ENCODE measurements around the gene LTBP3.

LTBP3 gene

DNA sequence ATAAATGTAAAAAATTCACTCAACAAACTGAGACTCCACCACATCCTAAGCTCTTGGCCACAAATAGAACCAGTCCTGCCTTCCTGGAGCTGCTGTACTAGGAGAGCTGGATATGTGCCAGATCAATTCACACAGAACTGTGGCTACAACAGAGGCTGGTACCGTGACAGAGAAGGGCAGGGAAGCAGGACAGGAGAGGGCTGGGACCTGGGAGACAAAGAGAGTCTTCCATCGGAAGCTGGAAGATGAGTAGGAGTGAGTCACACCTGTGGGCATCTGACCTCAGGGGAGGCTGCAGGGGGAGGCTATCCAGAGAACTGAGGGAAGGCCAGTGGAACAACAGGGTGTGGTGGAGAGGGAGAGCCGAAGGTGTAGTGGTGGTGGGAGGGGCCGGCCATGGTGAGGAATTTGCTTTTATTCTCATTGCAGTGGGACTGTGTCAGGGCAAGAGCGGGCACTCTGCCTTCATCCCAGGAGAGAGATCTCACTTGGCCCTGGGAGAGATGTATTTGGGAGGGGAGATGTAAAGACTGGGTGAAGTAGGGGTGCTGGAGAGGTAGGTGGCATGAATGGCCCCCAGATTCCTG, 1.9 kb upstream of the LTBP3 start (continued):
- TF ChIP-seq, protein P1, sequence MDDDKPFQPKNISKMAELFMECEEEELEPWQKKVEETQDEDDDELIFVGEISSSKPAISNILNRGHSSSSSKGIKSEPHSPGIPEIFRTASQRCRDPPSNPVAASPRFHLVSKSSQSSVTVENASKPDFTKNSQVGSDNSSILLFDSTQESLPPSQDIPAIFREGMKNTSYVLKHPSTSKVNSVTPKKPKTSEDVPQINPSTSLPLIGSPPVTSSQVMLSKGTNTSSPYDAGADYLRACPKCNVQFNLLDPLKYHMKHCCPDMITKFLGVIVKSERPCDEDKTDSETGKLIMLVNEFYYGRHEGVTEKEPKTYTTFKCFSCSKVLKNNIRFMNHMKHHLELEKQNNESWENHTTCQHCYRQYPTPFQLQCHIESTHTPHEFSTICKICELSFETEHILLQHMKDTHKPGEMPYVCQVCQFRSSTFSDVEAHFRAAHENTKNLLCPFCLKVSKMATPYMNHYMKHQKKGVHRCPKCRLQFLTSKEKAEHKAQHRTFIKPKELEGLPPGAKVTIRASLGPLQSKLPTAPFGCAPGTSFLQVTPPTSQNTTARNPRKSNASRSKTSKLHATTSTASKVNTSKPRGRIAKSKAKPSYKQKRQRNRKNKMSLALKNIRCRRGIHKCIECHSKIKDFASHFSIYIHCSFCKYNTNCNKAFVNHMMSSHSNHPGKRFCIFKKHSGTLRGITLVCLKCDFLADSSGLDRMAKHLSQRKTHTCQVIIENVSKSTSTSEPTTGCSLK (tag by site-specific recombination; IDR thresholded peaks at IDR 0.05) = no peak
- TF ChIP-seq ZNF366 (tag by site-specific recombination; conservative IDR thresholded peaks at IDR 0.05) (peak; percentile 73), ZBTB7A (tag by site-specific recombination; IDR thresholded peaks at IDR 0.05; ENCODE audit: low read depth) (no peak), ZNF600 (tag by site-specific recombination; IDR thresholded peaks at IDR 0.05) (peak; percentile 71; the same call in 1 of the 2 replicates), BCL11A (tag by site-specific recombination; IDR thresholded peaks at IDR 0.05; ENCODE audit: low read depth) (no peak), MYNN (tag by site-specific recombination; IDR thresholded peaks at IDR 0.05; ENCODE audit: borderline replicate concordance) (peak; percentile 67), KLF16 (tag by site-specific recombination; IDR thresholded peaks at IDR 0.05) (no peak), SP7 (tag by site-specific recombination; IDR thresholded peaks at IDR 0.05) (peak; percentile 51; the same call in 1 of the 2 replicates), GLIS2 (tag by site-specific recombination; IDR thresholded peaks at IDR 0.05) (peak; percentile 50), REPIN1 (tag by site-specific recombination; IDR thresholded peaks at IDR 0.05; ENCODE audit: low read depth) (no peak), ZNF776 (tag by site-specific recombination; IDR thresholded peaks at IDR 0.05; ENCODE audit: borderline replicate concordance) (no peak), ZNF132 (tag by site-specific recombination; IDR thresholded peaks at IDR 0.05; ENCODE audit: borderline replicate concordance) (no peak), ZNF23 (tag by site-specific recombination; IDR thresholded peaks at IDR 0.05; ENCODE audit: borderline replicate concordance) (no peak), ZNF274 (IDR thresholded peaks at IDR 0.05; ENCODE audit: low read length) (no peak), ZNF274 (tag by site-specific recombination; IDR thresholded peaks at IDR 0.05; ENCODE audit: borderline replicate concordance) (no peak), MZF1 (tag by site-specific recombination; IDR thresholded peaks at IDR 0.05; ENCODE audit: borderline replicate concordance) (no peak), KLF8 (tag by site-specific recombination; IDR thresholded peaks at IDR 0.05) (peak; percentile 40; the same call in 1 of the 2 replicates), SCRT1 (tag by site-specific recombination; IDR thresholded peaks at IDR 0.05; ENCODE audit: borderline replicate concordance) (peak; percentile 86), FEZF1 (tag by site-specific recombination; IDR thresholded peaks at IDR 0.05) (no peak), OSR2 (tag by site-specific recombination; IDR thresholded peaks at IDR 0.05) (0 out of 2 replicates have a peak, but pooled peaks have one; percentile 27), KLF1 (tag by site-specific recombination; IDR thresholded peaks at IDR 0.05) (peak; percentile 75), ZNF558 (tag by site-specific recombination; IDR thresholded peaks at IDR 0.05) (no peak), ZNF214 (tag by site-specific recombination; IDR thresholded peaks at IDR 0.05; ENCODE audit: borderline replicate concordance) (no peak), ZBTB8A (tag by site-specific recombination; IDR thresholded peaks at IDR 0.05) (no peak), ZNF266 (tag by site-specific recombination; IDR thresholded peaks at IDR 0.05; ENCODE audit: low read depth) (no peak), ZNF571 (tag by site-specific recombination; IDR thresholded peaks at IDR 0.05) (no peak), ZNF174 (tag by site-specific recombination; IDR thresholded peaks at IDR 0.05) (no peak), TRIM28 (IDR thresholded peaks at IDR 0.05; ENCODE audit: borderline replicate concordance, low read length) (no peak), ZNF394 (tag by site-specific recombination; IDR thresholded peaks at IDR 0.05; ENCODE audit: borderline replicate concordance) (no peak), ZNF701 (tag by site-specific recombination; IDR thresholded peaks at IDR 0.05) (no peak)
- TF ChIP-seq, protein P2, sequence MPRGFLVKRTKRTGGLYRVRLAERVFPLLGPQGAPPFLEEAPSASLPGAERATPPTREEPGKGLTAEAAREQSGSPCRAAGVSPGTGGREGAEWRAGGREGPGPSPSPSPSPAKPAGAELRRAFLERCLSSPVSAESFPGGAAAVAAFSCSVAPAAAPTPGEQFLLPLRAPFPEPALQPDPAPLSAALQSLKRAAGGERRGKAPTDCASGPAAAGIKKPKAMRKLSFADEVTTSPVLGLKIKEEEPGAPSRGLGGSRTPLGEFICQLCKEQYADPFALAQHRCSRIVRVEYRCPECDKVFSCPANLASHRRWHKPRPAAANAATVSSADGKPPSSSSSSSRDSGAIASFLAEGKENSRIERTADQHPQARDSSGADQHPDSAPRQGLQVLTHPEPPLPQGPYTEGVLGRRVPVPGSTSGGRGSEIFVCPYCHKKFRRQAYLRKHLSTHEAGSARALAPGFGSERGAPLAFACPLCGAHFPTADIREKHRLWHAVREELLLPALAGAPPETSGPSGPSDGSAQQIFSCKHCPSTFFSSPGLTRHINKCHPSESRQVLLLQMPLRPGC (tag by site-specific recombination; IDR thresholded peaks at IDR 0.05) = 0 out of 2 replicates have a peak, but pooled peaks have one; percentile 55
- TF ChIP-seq, protein P3, sequence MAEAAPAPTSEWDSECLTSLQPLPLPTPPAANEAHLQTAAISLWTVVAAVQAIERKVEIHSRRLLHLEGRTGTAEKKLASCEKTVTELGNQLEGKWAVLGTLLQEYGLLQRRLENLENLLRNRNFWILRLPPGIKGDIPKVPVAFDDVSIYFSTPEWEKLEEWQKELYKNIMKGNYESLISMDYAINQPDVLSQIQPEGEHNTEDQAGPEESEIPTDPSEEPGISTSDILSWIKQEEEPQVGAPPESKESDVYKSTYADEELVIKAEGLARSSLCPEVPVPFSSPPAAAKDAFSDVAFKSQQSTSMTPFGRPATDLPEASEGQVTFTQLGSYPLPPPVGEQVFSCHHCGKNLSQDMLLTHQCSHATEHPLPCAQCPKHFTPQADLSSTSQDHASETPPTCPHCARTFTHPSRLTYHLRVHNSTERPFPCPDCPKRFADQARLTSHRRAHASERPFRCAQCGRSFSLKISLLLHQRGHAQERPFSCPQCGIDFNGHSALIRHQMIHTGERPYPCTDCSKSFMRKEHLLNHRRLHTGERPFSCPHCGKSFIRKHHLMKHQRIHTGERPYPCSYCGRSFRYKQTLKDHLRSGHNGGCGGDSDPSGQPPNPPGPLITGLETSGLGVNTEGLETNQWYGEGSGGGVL (tag by site-specific recombination; IDR thresholded peaks at IDR 0.05) = peak; percentile 80
- TF ChIP-seq, protein P4, sequence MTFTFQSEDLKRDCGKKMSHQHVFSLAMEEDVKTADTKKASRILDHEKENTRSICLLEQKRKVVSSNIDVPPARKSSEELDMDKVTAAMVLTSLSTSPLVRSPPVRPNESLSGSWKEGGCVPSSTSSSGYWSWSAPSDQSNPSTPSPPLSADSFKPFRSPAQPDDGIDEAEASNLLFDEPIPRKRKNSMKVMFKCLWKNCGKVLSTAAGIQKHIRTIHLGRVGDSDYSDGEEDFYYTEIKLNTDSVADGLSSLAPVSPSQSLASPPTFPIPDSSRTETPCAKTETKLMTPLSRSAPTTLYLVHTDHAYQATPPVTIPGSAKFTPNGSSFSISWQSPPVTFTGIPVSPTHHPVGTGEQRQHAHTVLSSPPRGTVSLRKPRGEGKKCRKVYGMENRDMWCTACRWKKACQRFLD (tag by site-specific recombination; IDR thresholded peaks at IDR 0.05) = no peak
- TF ChIP-seq, protein P5, sequence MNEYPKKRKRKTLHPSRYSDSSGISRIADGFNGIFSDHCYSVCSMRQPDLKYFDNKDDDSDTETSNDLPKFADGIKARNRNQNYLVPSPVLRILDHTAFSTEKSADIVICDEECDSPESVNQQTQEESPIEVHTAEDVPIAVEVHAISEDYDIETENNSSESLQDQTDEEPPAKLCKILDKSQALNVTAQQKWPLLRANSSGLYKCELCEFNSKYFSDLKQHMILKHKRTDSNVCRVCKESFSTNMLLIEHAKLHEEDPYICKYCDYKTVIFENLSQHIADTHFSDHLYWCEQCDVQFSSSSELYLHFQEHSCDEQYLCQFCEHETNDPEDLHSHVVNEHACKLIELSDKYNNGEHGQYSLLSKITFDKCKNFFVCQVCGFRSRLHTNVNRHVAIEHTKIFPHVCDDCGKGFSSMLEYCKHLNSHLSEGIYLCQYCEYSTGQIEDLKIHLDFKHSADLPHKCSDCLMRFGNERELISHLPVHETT (tag by site-specific recombination; IDR thresholded peaks at IDR 0.05) = no peak

Measured in HEK293 (cell line).